Stomach (tissue), 4 donors: ENCODE measurements around the gene SGCB.

Experiments used
- CTCF ChIP-seq, 7 experiments: fragments of 450-650 bp in 4 of 7; fragments of 200-600 bp in 3 of 7; sonication (generic) in 3 of 7; IDR thresholded peaks; one replicate each; pipeline ENCODE4 v1.5.1; 2016 to 2019; ENCODE audit warnings: antibody characterized with exemption in 7 of 7, control low read depth in 2 of 7, mild to moderate bottlenecking in 1 of 7
- EP300 ChIP-seq: sonication (generic); formaldehyde crosslinking; IDR thresholded peaks from one replicate; pipeline ENCODE4 v1.6.1; 2017; ENCODE audit warnings: antibody characterized with exemption
- POLR2A ChIP-seq, 4 donors: fragments of 450-650 bp; IDR thresholded peaks; one replicate each; pipeline ENCODE4 v1.6.1; 2016; ENCODE audit warnings: antibody characterized with exemption in 4 of 4, control low read depth in 2 of 4, mild to moderate bottlenecking in 1 of 4, moderate library complexity in 1 of 4
- POLR2AphosphoS5 ChIP-seq, 3 donors: sonication (generic); formaldehyde crosslinking; IDR thresholded peaks; one replicate each; pipeline ENCODE4 v1.6.1; 2016; ENCODE audit warnings: antibody characterized with exemption in 3 of 3

DNA sequence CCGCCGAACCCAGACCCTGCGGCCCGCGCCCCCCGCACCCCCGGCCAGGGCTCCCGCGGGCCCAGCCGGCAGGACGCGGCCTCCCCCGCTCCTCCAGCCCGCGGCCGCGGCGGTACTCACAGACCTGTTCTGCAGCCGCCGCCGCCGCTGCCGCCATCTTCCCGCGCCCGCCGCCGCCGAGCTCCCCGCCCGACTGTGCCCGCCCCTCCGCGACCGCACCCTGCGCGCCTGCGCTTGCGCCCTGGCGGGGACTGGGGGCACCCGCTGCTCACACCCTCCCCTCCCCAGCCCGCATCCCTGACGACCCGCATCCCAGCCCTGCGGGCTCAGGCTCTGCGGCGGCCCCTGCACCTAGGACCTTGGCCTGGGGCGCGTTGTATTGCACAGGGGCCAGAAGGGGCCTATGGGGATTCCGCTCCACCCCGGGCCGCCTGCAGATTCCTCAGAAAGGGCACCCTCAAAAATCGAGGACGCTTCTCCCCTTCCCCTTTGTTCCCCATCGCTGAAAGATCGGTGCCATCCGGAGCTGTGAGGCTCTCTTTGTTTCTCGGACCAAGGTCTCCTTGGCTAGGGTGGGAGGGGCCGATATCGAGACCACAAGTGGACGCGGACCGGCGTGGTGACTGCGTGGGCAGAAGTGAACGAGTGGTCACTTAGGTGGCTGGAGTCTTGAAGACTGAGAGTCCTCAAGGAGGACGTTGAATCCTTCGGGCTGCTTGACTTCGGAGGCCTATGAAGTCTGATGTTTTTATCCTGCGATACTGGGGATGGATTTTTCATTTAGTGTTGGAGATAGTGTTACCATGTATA is at the start of gene SGCB:
- no peak for TF ChIP-seq CTCF (IDR thresholded peaks at IDR 0.05)
- TF ChIP-seq POLR2AphosphoS5 (IDR thresholded peaks at IDR 0.05): peak in 1 of 3 donors; percentile 8
- no peak for TF ChIP-seq EP300
- TF ChIP-seq POLR2A (IDR thresholded peaks at IDR 0.05): no peak
